HG03103 (cell line): ENCODE measurements around the gene UTS2B.
A peak's percentile ranks its signal among the peaks of the same experiment; 100 is the strongest.

Source experiments
- ATAC-seq: cut with Tn5 transposase; IDR thresholded peaks from one replicate; pipeline ENCODE4 v1.9.1; 2021; ENCODE audit warnings: low read depth; ENCODE audit not compliant: unreplicated experiment

UTS2B gene

GRCh38 chr3:191253089-191253799 is 77.1 kb downstream of the UTS2B start:
- ATAC-seq, result no peak

DNA sequence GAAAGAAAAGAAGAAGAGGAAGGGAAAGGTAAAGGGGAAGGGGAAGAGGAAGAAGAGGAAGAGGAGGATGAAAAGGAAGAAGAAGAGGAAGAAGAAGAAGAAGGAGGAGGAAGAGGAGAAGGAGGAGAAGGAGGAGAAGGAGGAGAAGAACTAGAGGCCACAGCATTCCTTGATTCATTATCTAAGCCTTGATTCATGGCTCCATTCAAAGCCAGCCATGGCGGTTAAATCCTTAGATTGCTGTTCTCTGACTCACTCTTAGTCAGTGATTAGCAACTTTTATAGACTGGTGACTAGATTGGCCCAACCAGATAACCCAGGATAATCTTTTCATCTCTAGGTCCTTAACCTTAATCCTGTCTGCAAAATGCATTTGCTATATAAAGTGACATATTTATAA is 83.7 kb downstream of the UTS2B start:
- no peak for ATAC-seq

GRCh38 chr3:191246034-191246433 is 84.3 kb downstream of the UTS2B start:
- peak; percentile 66 for ATAC-seq

DNA sequence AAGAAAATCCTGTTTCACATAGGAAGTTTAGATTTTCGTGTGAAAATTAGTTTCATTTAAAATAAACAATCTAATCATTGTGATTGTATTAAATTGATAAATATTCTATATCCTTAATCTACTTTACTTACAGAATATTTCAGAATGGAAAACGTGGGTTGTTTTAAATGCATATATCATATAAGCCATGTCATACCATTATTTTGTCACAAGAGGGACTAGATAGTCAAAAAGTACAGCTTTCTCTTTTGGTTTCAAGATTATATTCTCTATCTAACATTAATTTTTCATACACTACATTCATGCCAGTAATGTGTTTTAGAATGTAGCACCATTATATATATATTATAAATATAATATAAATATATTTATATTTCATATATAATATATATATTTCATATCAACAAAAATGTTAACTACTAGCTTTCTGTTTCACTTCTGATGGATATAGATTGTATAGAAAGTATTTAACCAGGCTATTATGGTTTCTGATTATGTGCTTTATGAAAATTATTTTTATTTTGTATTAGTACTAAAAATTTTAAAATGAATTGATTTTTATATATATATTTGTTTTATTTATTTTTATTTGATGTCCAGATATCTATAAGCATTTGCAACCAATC is 86.0 kb downstream of the UTS2B start:
- no peak for ATAC-seq

DNA sequence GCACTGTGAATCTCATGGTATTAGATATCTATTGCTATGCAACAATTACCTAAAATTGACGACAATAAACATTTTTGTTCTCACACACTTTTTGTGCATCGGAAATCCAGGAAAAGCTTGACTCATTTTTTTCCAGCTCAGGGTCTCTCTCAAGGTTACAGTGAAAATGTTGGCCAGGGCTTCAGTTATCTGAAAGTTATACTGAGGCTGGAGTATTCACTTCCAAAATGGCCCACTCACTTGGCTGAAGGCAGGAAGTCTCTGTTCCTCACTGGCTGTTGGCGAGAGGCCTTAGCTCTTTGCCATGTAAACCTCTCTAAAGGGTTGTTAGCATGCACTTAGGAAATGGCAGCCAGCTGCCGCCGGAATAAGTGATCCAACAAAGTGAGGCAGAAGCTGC is 89.8 kb downstream of the UTS2B start:
- no peak for ATAC-seq

GRCh38 chr3:191239407-191240031 is 90.8 kb downstream of the UTS2B start:
- ATAC-seq, result no peak

DNA sequence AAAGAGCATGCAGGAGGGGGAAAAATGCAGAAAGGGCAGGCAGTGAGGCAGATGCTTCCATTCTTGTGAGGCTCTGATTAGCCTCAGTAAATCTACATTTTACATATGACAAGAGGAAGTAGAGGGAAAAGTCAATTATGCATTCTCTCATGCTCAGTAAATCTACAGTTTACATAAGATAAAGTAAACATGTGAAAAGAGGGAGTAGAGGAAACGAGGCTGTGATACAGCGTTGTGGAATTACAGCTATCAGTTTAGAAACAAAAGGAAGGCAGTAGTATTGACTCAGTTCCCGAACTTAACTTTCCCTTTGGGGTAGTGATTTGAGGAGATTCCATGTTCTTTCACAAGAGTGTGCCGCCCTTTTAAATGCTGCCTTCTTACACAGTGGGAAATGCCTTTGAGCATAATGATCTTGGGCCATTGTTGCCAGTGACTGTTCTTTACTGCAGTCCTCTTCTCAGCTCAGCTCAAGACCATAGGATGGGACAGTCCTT is 92.0 kb downstream of the UTS2B start:
- ATAC-seq, result no peak

- no peak for ATAC-seq
Measured at GRCh38 chr3:191237047-191237882, 93.1 kb downstream of the UTS2B start.

DNA sequence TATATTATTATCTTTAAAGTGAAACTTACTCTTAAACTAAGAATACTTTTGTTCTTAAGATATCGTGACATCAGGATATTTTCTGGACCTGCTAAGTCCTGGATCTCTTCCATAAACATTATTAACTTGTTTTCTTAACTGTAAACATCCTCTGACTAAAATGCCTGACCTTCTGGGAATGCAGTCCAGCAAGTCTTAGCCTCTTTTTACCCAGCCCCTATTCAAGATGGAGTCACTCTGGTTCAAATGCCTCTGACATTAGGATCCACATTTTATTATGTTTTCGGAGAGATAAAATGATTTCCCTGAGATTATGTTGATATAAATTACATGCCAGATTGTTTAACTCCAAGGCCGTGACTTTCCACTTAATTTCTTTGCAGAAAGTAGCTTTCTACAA is 93.7 kb downstream of the UTS2B start:
- ATAC-seq, result no peak

DNA sequence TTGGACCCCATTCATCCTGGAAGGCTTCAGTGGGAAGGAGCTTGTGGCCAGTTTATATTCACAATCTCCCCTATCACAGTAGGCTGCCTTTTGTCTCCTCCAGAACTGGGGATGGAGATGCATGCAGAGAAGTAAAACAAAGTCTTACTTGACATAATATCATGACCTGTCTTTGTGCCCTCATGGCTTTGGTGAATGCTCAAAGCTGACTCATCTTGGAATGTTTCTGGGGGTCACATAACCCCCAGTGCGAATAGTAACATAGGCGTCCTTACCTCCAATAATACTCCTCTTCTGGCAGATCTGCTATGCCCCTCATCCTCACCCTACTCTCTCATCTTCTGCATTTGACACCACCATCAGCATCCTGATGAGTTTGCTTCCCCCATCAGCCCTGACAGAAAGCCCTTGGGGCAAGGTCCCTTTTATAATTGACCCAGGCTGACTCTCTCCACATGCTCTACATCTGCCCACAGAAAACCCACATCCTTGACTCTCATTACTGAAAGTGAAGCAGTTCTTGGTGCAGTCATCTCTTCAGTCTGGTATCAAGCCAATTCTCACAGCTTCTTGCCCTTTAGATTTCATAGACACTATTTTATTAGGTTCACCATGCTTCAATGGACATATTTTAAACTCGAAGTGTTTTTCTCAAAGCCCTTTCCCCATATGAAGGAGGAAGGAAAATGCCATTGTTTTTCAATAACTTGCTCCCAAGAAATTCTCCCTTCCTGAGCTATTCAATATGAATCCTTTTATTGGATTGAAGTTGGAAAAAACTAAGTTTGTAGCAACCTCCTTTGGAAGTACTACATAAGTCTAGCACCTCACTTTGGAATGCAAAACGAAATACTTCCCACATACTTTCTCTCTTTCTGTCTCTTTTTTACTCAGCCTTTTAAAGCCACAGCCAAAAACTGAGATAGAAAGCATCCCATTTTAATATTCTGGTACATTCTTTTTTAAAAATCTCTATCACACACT is 94.7 kb downstream of the UTS2B start:
- ATAC-seq, result peak; percentile 99

DNA sequence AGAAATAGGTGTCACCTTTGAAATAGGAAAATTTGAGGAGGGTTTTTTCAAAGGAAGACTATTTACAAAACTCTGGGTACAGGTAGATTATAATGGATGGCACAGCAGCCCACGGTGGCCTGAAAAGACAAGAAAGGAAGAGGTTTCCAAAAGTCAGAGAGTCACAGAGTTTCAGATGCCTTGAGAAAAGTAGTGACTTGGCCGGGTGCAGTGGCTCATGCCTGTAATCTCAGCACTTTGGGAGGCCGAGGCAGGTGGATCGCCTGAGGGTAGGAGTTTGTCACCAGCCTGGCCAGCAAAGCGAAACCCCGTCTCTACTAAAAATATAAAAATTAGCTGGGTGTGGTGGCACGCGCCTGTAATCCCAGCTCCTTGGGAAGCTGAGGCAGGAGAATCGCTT is 96.1 kb downstream of the UTS2B start:
- no peak for ATAC-seq

DNA sequence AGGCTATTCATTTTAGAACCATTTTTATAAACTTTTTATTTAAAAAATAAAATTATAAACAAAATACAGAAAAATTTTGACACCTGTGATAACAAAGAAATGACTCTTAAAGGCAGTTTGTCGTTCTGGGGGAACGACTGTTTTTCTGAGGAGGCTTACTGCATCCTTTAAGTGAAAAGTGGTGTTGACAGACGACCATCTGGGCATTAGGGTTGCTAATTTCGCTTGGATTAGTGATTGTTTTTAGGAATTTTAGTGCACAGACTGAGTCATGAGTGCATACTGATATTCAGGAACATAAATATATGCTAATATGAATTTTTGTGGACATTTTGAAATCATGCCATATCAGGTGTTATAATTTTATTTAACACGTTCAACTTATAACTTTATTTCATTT is 102.8 kb downstream of the UTS2B start:
- no peak for ATAC-seq

GRCh38 chr3:191221638-191222037 is 108.7 kb downstream of the UTS2B start:
- no peak for ATAC-seq

DNA sequence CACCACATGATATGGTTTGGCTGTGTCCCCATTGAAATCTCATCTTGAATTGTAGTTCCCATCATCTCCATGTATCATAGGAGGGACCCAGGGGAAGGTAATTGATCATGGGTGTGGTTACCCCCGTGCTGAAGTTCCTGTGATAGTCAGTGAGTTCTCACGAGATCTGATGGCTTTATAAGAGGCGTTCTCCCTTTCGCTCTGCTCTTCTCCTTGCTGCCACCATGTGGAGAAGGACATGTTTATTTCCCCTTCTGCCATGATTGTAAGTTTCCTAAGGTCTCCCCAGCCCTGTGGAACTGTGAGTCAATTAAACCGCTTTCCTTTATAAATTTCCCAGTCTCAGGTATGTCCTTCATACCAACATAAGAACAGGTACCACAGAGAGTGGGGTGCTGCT is 109.4 kb downstream of the UTS2B start:
- ATAC-seq, result no peak

DNA sequence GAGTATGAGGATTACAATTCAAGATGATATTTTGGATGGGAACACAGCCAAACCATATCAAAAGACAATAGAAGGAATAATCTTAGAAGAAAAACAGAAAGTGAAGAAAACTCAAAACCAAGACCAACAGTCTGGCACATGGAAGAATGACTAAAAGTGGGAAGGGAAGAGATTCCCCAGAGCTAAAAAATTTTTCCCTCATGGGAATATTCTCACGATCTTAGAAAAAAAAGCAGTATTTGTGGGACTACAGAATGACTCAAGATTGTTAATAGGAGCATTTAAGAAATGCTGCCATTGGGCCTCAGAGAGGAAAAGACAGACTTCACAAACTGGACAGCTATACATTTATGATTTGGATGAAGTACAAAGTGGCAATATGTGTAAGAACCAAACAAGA is 113.0 kb downstream of the UTS2B start:
- ATAC-seq, result no peak
